ENCODE data around the gene TLR3.
"Not testable (repeated sequence)": the region's sequence is repeated elsewhere in the genome, so short reads cannot be mapped to it uniquely, and the experiment has no call there.

TLR3 gene

DNA sequence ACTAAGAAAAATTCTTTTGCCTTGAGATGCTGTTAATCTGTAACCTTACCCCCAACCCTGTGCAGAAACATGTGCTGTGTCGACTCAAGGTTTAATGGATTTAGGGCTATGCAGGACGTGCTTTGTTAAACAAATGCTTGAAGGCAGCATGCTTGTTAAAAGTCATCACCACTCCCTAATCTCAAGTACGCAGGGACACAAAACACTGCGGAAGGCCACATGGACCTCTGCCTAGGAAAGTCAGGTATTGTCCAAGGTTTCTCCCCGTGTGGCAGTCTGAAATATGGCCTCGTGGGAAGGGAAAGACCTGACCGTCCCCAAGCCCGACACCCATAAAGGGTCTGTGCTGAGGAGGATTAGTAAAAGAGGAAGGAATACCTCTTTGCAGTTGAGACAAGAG, 18.8 kb upstream of the TLR3 start:
- DNase-seq: not testable (repeated sequence)

DNA sequence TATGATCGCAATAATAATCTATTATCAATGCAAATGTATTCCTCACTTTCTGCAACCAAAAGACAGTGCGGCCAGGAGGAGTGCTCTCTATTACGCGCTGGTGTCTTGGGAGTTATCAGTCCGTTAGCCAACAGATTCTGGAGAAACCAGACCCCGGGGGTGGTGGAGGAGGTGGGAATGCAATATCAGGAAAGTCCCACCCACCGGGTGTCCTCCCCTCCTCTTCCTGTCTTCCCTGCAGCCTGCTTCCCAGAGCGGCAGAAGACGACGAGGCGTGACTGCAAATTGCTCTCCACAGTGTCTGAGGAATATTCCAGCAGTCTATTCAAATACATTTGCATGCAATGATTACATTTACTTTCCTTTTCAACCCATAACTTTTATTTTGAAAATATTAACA, 17.9 kb upstream of the TLR3 start:
- DNase-seq: no peak

DNA sequence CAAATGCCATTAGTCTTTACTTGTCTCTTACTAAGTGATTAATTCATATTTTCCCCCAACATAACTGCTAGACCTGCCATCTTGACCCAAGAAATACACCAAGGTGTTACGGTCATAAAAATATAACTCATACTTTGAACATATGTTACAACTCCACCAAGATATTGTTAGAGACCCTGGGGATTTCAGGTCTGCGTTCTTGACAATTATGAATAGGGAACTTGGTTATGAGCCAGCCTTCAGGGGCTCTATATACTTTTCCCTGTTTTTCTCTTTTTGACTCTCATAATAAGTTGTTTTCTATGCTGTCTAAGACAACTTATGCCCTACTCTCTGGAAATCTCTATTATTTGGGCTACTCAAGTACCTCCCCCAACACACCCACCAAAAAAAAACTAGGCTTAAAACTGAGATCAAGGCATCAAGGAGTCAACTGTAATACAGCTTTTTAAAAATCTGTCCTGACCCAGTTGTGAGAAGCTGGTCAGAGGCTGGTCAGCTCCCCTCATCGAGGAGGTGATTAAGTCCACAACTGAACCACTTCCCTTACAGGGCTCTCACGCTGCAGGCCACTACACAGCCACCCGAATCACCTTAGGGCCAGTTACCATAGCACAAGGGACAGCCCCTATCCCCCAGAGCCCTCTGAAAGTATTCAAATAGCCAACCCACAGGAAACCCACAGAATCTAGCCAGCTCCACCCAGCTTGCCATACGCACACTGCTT, 10.5 kb upstream of the TLR3 start:
- DNase-seq: peak; percentile 49

DNA sequence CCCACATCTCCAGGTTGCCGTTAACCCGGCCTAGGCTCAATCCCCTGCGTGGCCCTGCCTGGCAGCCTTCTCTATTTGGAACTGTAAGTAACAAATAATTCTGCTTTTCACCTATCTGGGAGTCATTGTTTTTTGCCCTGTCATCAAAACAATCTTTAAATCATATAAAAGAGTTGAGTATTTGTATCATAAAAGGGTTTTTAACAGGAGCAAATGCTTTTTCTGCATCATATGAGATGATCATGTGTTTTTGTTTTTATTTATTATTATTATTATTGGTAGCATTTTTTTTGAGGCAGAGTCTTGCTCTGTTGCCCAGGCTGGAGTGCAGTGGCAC, 10.0 kb upstream of the TLR3 start:
- DNase-seq: no peak

DNA sequence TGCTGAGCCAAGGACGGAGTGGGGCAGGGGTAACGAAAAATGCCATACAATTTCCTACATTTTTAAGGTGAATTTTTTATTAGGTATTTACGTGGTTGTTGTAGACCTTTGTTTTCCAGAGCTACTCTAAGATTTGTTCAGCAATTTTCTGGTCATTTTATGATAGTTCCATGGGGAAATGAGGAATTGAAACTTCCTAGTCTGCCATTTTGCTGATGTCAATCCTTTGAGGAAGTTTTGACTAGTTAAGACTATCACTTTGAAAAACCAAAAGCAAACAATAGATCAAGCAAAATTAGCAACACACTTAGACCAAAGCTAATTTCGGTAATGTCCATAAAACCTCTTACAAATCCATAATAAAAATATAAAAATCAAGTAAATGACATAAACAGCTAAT, 7.0 kb upstream of the TLR3 start:
- DNase-seq: peak; percentile 76

DNA sequence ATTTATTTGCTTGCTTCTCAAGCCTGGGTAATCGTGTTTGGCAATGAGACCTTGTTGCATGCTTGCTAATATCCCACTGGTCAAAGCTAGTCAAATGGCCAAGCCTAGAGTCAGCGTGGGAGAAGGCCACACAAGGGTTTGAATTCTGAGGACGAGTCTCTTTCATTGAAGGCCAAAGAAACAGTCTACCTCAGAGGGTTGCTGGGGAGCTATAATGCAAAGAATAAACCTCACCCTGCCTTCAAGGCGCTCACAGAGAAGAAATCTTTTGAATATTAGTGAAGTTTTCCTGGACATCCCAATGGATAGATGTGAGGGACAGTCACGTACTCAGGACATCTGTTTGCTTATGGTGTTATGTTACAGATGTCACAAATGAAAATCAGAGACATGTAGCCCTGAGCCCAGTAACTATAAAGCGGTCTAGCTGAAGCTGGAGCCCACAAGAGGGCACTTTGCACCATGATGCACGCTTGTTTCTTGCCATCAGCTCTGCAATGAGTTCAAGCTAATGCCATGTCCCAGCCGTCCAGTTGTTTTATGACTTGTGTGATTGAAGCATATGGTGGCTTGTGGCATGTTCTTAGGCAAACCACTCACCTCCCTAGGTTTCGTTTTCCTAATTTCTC, 1.1 kb upstream of the TLR3 start:
- DNase-seq: peak; percentile 45

DNA sequence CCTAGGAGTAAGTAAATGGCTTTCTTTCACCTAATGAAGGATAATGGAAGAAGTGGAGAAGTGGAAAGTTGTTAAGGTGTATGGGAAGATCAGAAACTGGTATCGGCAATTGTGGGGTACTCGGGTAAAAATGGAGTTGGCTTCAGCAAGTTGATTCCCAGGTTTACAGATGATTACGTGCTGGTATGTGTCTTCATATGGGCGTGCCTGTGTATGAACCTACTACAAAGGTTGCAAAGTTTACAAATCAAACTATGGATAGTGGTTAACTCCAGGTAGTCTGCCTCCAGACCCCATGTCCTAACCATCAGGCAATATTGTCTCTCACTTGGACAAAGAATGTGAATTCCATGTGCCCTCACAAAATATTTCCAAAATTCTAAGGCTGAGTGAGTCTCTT, 773 bp downstream of the TLR3 start:
- no peak for DNase-seq

DNA sequence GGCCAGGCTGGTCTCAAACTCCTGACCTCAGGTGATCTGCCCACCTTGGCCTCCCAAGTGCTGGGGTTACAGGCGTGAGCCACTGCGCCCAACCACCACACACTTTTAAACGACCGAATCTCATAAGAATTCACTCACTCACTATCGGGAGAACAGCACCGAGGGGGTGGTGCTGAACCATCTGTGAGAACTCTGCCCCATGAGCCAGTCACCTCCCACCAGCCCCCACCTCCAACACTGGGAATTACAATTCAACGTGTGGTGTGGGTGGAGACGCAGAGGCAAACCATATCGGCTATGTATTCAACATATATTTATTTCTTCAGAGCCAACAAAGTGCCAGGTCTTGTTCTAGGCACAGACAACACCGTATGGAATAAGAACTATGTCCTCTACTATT, 3.6 kb downstream of the TLR3 start:
- DNase-seq: no peak

DNA sequence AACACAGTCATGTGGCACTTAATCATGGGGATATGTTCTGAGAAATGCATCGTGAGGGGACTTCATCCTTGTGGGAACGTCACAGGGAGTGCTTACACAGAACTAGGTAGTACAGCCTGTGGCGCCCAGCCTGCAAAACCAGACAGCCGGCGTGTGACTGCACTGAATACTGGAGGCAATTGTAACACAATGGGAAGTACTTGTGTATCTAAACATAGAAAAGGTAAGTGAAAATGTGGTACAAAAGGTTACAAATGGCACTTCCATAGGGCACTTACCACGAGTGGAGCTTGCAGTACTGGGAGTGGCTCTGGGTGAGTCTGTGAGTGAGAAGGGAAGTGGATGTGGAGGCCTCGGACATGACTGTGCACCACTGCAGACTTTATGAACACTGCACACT, 5.2 kb downstream of the TLR3 start:
- peak; percentile 56 for DNase-seq

DNA sequence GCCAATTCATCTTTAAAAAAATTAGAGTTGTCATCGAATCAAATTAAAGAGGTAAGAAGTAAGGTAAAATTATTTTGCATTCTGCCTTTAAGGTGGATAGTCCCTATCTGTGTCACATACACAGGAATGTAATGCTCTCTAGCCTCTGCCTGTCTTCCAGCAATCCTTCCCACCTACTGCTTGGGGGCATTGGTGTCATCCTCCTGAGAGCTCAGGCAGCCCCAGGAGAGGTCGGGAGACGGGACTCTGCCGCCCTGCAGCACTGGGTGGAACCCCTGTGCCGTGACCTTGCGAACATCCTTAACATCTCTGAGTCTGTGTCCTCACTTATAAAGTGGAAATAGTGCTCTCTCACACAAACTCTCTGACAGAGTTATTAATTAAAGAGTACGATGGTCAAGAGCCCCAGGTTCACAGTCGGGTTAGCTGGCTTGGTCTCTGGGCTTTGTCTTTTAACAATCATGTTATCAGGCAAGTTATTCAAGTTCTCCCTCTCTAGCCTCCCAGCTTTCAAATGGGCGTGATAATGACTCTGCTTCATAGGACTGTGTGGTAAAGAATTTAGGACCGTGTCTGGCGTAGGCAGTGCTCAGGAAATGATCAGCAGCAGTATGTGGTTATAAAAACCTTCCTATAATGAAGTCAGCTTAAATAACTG, 10.2 kb downstream of the TLR3 start:
- no peak for DNase-seq

DNA sequence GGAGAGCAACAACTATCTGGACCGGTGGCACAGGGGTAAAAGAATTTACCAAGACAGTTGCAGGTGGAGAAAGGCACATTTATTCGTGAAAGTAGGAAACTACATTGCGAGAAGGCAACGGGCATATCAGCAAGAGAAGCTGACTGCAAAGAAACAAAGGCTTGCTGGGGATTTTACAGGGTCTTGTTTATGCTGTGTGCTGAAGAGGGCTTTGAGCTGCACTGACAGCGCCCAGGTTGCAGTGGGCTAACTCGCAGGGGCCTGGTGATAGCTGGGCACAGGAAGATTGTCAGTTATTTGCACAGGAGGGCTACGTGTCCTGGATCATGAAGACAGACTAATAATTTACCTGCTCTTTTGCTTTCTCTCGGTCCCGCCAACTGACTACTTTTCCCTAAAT, 10.7 kb downstream of the TLR3 start:
- no peak for DNase-seq

DNA sequence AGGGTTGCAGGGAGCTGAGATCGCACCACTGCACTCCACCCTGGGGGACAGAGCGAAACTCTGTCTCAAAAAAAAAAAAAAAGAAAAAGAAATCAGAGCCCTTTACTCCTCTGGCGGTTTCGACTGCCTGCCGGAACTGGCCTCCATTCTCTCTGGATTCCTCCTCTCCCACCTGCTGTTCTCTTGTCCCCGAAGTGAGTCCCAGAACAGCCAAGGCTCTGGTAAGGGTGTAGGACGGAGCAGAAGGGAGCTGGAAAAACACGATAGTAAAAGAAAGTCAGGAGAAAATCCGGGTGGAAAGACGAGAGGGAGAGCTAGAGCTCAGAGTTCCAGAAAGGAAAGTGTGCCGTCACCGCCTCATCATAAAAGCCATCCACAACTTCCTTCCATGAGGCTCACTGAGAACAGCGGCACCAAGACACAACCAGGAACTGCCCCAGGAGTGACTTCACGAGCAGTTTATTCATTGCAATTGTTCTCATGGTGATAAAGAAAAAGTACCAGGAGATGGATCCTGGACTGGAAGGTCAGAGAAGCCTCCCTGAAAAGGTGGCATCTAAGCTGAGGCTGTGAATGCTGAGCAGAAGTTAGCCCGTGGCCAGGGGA, 12.3 kb downstream of the TLR3 start:
- no peak for DNase-seq

DNA sequence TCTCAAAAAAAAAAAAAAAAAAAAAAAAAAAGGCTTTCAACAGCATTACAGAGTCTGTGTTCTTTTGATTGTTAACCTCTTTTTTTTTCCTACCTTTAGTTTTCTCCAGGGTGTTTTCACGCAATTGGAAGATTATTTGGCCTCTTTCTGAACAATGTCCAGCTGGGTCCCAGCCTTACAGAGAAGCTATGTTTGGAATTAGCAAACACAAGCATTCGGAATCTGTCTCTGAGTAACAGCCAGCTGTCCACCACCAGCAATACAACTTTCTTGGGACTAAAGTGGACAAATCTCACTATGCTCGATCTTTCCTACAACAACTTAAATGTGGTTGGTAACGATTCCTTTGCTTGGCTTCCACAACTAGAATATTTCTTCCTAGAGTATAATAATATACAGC, 13.3 kb downstream of the TLR3 start:
- no peak for DNase-seq

DNA sequence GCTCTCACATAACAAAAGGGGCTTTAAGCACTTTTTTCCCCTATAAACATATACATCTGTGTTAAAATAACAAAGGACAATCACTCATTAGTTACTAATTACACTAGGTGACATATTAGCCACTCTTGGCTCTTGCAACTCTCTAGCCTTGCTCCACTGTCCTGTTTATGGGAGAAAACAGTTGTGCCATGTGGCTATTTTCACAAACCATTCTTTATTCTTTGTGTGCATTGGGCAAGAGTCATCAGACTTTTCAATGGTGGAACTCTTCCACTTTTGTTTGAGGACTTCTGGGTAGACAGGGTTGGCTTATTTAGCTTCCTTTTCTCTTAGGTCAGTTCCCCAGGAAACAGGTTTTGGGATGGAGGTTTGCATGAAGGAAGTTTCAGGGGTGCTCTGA, 19.6 kb downstream of the TLR3 start:
- no peak for DNase-seq

DNA sequence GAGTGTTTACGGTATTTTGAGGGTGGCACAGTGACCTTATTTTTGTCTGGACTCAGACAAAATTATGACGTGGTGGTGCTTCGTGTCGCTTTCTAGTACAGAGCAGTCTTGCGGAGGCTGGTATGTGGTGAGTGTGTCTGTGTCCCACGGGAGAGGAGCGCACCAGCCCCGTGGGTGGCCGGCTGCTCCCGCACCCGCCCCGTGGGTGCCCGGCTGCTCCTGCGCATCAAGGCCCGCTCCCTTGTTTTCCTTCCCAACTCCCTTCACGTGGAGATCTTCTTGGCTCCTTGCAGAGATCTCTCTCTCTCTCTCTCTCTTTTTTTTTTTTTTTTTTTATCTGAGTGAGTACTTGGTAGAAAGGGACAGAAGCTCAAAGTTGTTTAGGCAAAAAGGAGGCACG, 23.3 kb downstream of the TLR3 start:
- no peak for DNase-seq

DNA sequence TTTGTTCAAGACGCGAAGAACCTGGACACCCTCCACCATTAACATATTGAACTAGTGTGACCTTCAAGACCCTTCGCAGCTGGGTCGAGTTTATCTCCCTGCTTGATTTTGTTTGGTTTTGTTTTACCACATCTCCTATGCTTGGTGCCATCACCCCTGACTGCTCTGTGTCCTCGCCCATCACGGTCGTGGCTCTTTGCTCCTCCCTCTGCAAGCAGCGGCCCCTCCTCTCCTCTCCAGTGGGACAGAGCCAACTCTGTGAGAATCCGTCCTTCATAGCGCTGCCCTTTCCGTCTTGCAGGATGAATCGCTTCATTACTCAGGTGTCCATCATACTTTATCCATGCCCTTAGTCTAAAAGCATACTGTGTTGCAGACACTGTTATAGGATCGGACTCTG, 26.4 kb downstream of the TLR3 start:
- no peak for DNase-seq

DNA sequence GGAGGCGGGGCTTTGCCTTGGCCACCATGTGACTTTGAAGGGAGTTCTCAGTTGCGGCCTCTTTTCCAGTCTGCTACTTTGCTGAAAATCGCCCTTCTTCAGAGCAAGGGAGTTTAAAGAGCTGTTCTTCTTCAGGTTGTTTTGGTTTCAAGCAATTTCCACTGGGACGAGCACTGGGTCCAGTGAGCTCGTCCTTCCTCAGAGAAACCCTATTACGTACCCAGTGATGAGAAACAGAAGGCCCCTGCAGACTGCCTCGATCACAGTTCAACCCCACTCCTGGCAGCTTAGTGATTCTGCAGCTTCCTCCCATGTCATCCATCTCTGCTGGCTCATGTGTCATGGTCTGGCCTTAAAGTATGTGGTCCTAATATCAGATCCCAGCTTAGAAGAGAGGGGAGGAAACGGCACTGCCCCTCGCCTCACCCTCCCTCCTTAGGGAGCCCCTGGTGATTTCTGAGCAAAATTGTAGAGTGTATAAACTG, 27.8 kb downstream of the TLR3 start:
- DNase-seq: no peak

DNA sequence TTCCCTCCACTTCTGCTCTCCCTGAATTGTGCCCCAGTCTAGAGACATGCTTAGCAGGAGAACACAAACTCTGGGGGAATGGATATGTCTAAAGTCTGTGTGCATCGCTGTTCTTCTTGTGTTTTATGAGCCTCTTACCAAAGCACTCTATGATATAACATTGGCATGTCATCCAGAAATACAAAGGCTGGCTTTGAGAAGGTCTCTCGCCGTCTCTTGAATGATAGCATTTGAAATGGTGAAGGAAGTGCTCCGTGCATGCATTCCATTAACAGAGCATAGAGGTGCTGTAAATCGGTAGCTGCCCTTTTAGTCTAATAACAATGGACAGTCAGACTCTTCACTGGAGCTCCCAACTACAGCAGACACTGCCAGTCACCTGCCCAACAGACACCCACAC, 28.4 kb downstream of the TLR3 start:
- DNase-seq: no peak

DNA sequence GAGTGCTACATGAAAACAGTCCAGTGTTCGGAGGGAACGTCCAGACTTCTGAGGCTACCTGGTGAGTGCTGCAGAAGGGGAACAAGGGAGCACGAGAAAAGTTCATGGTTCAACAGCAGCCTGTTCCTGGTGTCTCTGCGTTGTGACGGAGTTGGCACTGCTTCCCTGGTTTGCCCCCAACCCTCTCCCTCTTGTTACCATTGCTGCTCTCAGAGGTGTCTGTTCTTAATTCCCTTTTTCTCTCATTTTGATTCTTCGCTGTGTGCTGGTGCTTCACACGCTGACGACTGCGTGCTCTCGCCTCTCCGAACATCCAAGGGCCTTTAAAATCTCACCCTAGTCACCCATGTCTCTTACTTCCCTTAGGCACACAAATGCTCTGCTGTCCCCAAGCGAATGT, 34.0 kb downstream of the TLR3 start:
- DNase-seq: no peak

DNA sequence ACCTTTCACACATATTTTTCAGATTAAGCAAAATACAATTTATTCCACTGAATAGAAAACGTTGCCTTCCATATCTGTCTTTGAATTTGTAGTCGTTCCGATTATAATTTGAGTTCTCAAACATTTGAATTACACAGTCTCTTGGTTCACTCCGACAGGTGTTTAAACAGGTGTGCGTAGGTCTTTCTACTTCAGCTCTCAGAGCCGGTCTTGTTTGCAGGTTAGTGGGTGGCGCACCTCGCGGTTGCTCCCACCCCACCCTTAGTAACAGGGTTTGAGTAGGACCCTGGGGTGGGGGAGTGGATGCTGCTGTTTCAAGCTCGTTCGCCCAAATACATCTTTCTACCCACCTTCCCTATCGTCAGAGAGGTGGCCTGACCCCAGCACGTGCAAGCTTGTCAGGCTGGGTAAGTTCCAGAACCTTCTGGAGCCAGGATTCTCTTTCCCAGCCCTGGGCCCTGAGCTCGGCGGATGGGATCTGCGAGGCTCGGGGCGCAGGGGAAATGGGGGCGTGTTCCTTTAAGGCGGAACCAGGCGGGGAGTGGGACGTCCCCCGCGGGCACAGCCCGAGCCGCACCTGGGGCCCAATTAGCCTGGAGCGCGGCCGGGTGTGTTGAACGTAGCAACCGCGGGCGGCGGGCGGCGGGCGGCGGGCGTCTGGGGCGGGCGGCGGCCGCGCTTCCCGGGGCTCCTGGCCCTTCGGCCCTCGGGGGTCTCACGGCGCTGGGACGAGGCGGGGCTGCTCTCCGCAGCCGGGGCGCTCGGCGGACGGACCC, 35.3 kb downstream of the TLR3 start, which contains the start of gene FAM149A:
Gene FAM149A (plus strand): TSS at position 591 of the 776 bp plus-strand sequence.
- no peak for DNase-seq

DNA sequence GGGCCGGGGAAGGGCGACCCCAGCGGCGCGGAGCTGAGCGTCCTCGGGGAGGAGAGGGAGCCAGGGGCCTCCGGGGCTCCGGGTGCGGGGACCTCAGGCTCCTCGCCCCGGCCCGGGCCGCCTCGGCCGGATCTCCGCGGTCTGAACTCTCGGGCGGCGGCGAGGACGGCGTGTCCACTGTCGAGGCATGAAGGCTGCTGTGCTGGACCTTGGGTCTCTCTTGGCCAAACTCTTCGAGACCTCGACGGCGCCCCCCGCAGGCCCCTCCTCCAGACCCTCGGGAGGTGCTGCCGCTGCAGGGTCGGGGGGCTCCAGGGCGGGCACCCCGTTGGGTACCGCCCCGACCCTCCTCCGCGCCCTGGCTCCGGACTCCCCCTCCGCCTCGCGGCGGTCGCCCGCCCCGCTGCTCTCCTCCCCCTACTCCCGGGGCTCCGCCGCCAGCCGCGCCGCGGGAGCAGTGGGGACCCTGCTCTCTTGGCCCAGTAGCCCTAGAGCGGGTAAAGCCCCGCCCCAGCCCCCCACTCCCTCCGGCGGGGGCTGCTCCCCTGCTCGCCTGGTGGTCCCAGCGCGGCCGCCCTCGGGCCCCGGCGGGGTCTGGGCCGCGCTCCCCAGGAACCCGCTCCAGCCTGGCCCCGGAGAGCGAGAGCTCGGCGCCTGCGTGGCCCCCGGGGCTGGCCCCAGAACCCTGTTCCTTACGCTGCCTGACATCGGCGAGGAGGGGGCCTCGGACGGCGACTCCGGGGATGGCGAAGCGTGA, 36.1 kb downstream of the TLR3 start:
- DNase-seq: no peak

DNA sequence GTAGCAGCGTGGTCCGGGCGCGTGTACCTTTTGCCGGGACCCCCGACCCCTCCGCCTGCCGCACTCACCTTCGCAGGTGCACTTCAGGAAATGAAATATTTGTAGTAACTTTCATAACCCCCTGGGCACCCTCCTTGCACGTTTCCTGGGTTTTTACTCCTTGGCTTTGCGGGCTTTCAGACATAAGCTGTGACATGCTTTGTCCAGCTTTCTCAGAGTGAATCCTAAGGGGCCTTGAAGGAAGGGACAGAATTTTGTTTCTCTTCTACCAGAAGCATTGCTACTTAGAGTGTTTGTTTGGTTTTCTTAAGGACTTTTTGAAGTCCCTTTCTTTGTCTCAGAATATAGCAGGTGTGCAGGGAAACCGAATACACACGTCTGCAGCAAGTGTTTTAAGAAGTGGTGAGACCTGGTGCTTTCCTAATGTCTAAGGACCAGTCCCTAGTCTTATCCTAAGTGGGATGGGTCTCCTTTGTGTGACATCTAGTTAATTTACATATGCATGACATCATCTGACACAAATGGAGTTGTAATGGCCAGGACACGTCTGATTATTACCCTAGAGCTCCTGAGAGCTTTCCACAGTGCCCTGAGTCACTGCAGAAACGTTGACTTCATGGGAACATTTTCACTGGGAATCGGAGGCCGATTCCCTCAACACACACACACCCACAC, 36.8 kb downstream of the TLR3 start:
- DNase-seq: no peak

All from MV-4-11 (cell line).